ENCODE measurements around the gene POLG2.

GRCh38 chr17:64457156-64457555 lies 39.7 kb downstream of the POLG2 start:
- no peak for TF ChIP-seq ARNT (IDR thresholded peaks at IDR 0.05)
- no peak for TF ChIP-seq ELF4 (IDR thresholded peaks at IDR 0.05)
- TF ChIP-seq FOXM1 (IDR thresholded peaks at IDR 0.05; ENCODE audit: borderline replicate concordance): no peak
- TF ChIP-seq SUZ12 (IDR thresholded peaks at IDR 0.05): no peak
- no peak for TF ChIP-seq TARDBP (IDR thresholded peaks at IDR 0.05)
- no peak for TF ChIP-seq LEF1 (IDR thresholded peaks at IDR 0.05; ENCODE audit: borderline replicate concordance)
- TF ChIP-seq ZNF384 (IDR thresholded peaks at IDR 0.05): no peak
